Suprapubic skin (tissue), 3 donors: Measurements from ENCODE around the gene MCTP1.

Experiments used
- POLR2A ChIP-seq, 2 donors: fragments of 450-650 bp; IDR thresholded peaks; one replicate each; pipeline ENCODE4 v1.6.1; 2017; ENCODE audit warnings: antibody characterized with exemption in 2 of 2, mild to moderate bottlenecking in 2 of 2, moderate library complexity in 2 of 2
- TF ChIP-seq, protein P1 (sequence below), 2 donors: fragments of 200-600 bp in 1 of 2; fragments of 450-650 bp in 1 of 2; sonication (generic) in 1 of 2; IDR thresholded peaks; one replicate each; pipeline ENCODE4 v1.5.1; 2016 to 2019; ENCODE audit warnings: antibody characterized with exemption in 2 of 2, mild to moderate bottlenecking in 1 of 2, moderate library complexity in 1 of 2

DNA sequence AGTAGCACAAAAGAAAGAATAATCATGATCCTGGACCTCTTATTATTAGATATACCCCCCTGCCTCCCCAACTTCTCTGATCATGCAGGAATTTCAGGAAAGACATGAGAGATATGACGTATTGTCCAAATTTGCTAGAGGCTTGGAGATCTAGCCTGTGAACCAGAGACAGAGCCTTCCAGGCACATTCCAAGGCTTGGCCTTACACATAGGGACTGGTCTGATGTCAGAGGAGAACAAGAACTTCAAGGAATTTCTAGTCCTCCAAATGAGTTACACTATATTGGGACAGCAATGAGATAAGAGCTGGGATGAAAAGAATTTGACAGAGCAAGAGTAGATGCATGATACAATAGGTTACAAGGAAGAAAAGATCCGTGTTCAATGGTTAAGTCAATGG is 67.0 kb downstream of the MCTP1 start:
- TF ChIP-seq, protein P1, sequence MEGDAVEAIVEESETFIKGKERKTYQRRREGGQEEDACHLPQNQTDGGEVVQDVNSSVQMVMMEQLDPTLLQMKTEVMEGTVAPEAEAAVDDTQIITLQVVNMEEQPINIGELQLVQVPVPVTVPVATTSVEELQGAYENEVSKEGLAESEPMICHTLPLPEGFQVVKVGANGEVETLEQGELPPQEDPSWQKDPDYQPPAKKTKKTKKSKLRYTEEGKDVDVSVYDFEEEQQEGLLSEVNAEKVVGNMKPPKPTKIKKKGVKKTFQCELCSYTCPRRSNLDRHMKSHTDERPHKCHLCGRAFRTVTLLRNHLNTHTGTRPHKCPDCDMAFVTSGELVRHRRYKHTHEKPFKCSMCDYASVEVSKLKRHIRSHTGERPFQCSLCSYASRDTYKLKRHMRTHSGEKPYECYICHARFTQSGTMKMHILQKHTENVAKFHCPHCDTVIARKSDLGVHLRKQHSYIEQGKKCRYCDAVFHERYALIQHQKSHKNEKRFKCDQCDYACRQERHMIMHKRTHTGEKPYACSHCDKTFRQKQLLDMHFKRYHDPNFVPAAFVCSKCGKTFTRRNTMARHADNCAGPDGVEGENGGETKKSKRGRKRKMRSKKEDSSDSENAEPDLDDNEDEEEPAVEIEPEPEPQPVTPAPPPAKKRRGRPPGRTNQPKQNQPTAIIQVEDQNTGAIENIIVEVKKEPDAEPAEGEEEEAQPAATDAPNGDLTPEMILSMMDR (IDR thresholded peaks at IDR 0.05): no peak
- TF ChIP-seq POLR2A (IDR thresholded peaks at IDR 0.05): no peak
